ENCODE measurements around the gene PSME3. TPM values are rescaled to one million over a fixed set of nuclear protein-coding genes. Genes with fewer than 3 reads are reported as not detected.

PSME3 gene
- total and polyA plus RNA-seq, 12 donors: 26.0 to 103 (median 70.3) TPM

DNA sequence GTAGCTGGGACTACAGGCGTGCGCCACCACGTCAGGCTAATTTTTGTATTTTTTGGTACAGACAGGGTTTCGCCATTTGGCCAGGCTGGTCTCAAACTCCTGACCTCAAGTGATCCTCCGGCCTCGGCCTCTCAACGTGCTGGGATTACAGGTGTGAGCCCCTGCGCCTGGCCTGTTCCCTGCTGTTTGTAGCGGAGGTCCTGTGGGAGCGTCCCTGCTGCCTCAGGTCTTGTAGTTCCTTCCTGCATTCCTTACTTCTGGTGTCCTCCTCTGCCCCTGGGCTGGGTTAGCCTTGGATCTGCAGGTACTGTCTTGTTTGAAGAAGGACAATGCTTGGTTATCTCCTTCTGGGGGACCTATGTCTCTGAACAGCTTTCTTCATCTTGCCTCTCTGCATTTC is 43.8 kb downstream of the PSME3 start:
- ATAC-seq (no peak), DNase-seq (no peak)
- WGBS, 2 donors: 90 to 95% methylated on average over 10 of the region's 10 CpGs
- H3K4me1 ChIP-seq: peaks cover 0 to 6% (median 0%) of the 10 kb centered on the region in 9 donors
- TF ChIP-seq, protein P1, sequence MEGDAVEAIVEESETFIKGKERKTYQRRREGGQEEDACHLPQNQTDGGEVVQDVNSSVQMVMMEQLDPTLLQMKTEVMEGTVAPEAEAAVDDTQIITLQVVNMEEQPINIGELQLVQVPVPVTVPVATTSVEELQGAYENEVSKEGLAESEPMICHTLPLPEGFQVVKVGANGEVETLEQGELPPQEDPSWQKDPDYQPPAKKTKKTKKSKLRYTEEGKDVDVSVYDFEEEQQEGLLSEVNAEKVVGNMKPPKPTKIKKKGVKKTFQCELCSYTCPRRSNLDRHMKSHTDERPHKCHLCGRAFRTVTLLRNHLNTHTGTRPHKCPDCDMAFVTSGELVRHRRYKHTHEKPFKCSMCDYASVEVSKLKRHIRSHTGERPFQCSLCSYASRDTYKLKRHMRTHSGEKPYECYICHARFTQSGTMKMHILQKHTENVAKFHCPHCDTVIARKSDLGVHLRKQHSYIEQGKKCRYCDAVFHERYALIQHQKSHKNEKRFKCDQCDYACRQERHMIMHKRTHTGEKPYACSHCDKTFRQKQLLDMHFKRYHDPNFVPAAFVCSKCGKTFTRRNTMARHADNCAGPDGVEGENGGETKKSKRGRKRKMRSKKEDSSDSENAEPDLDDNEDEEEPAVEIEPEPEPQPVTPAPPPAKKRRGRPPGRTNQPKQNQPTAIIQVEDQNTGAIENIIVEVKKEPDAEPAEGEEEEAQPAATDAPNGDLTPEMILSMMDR (IDR thresholded peaks at IDR 0.05): no peak
- no peaks in the 10 kb centered on the region for H3K36me3 ChIP-seq
- H3K9me3 ChIP-seq: no peaks in the 10 kb centered on the region
- peaks cover 0 to 9% (median 0%) of the 10 kb centered on the region in 7 donors for H3K27me3 ChIP-seq
- no peak overlapping the region for H3K4me3 ChIP-seq
- intact Hi-C loops (cut with DNase I): no loop called here
- H3K27ac ChIP-seq: no peak overlapping the region

DNA sequence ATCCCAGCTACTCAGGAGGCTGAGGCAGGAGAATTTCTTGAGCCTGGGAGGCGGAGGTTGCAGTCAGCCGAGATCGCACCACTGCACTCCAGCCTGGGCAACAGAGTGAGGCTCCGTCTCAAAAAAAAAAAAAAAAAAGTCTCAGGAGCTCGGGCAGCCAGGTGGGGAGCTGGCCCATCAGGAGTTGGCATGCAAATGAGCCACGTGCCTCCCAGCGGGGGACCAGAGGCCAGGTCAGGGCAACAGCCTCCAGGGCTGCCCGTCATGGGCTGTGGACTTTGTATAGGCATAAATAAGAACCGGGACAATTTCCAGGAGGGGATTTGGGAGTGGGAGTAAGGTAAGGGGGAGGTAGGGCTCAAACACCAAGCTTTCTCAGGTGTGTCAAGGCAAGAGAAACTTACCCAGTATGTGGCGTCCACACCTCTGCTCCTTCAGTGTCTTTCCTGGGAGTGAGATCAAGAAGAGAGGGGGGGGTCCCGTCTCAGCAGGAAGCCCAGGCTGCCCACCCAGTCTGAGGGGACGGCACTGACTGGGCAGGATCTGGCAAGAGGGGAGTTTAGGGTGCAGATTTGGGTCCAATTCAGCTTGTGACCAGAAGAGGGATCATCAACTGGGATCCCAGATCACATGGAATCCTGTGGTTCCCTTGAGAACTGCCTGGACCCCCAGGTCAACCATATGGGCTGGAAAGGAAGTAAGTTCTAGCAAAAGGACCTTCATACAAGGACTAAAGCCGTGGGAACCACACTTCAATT is 45.1 kb downstream of the PSME3 start:
- DNase-seq (peak in 1 of 2 donors; percentile 20), ATAC-seq (peak in 3 of 8 donors; percentile 13 to 57 (median 14))
- Histone ChIP-seq H3K27me3 (peaks cover 0 to 9% (median 0%) of the 10 kb centered on the region in 7 donors), H3K36me3 (no peaks in the 10 kb centered on the region), H3K9me3 (no peaks in the 10 kb centered on the region), H3K4me1 (peaks cover 0 to 6% (median 0%) of the 10 kb centered on the region in 9 donors), H3K27ac (peak overlapping the region in 1 of 10 donors; percentile 41), H3K4me3 (no peak overlapping the region)
- intact Hi-C loops (cut with DNase I): no loop called here
- WGBS, 2 donors: 42 to 53% methylated on average over 13 of the region's 13 CpGs
- TF ChIP-seq, protein P1 (IDR thresholded peaks at IDR 0.05): no peak

DNA sequence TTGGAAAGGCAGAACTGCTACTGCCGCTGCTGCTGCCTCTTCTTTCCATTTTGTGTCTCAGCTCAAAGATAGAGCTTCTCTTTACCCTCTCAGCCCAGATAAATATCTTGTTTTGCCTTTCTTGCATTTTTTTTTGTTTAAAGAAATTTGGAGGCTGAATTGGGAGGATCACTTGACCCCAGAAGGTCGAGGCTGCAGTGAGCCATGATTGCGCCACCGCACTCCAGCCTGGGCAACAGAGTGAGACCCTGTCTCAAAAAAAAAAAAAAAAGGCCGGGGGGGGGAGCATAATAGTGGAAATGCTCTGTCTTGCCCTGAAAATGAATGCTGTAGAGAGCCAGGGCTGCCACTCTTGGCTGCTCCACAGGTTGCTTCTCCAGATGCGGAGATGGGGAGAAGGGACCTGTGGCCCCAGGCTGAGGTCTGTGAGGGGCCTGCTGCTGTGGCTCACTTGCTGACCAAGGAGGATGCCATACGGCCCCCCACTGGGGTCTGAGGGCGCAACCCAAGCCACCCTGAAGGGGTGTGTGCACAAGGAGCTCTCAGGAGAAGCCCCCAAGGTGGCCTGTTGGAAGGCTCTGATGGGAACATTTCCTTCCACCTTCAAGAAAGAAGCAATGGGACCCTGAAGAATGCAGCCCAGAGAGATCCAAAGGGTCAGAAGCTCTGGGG is 45.9 kb downstream of the PSME3 start:
- H3K9me3 ChIP-seq: no peaks in the 10 kb centered on the region
- TF ChIP-seq, protein P1 (IDR thresholded peaks at IDR 0.05): no peak
- H3K27ac ChIP-seq: peak overlapping the region in 2 of 10 donors; percentile 34 to 41
- H3K4me3 ChIP-seq: no peak overlapping the region
- WGBS, 2 donors: 79 to 83% methylated on average over 8 of the region's 8 CpGs
- no peaks in the 10 kb centered on the region for H3K36me3 ChIP-seq
- H3K27me3 ChIP-seq: peaks cover 0 to 9% (median 0%) of the 10 kb centered on the region in 7 donors
- H3K4me1 ChIP-seq: peaks cover 0 to 6% (median 0%) of the 10 kb centered on the region in 9 donors
- intact Hi-C loops (cut with DNase I): no loop called here
- ATAC-seq: peak in 1 of 8 donors; percentile 18
- DNase-seq: no peak

DNA sequence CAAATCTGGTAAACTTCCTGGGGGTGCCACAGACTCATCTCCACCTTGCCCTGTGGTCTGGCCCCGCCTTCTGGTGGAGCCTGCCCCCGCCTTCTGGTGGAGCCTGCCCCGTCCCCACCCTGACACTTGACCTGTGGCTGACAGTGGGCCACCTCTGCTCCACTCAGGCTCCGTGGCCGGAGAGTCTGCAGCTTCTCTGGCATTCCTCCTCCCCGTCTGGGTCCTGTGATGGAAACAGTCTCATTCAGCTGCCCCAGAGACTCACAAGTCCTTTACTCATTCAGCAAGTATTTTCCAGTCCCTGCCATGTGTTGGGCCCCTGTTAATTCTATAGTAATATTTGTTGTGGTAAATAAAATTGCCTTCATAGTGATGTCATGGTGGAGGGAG is 46.4 kb downstream of the PSME3 start:
- 46 to 55% methylated on average over 6 of the region's 6 CpGs for WGBS, 2 donors
- H3K27me3 ChIP-seq: peaks cover 0 to 9% (median 0%) of the 10 kb centered on the region in 7 donors
- DNase-seq (no peak), ATAC-seq (peak in 2 of 8 donors; percentile 24 to 48)
- H3K27ac ChIP-seq: peak overlapping the region in 2 of 10 donors; percentile 34 to 41
- TF ChIP-seq, protein P1 (IDR thresholded peaks at IDR 0.05): no peak
- H3K9me3 ChIP-seq: no peaks in the 10 kb centered on the region
- H3K36me3 ChIP-seq: no peaks in the 10 kb centered on the region
- H3K4me3 ChIP-seq: no peak overlapping the region
- peaks cover 0 to 6% (median 0%) of the 10 kb centered on the region in 9 donors for H3K4me1 ChIP-seq
- intact Hi-C loops (cut with DNase I): no loop called here
